NB4 (cell line): ENCODE data around the gene GNS.
A peak's percentile ranks its signal among the peaks of the same experiment; 100 is the strongest.

Experiments used
- DNase-seq: peaks from one replicate; pipeline ENCODE4 v3.0.0; 2010; ENCODE audit warnings: low read depth
- H3K4me3 ChIP-seq: one replicate; pipeline ENCODE4 v1.5.1; 2011; ENCODE audit warnings: mild to moderate bottlenecking, low read depth, low read length, moderate library complexity
- MAX ChIP-seq: IDR thresholded peaks from 2 replicates; pipeline ENCODE4 v1.6.1; 2011; ENCODE audit warnings: low read depth, low read length
- MYC ChIP-seq: IDR thresholded peaks from 2 replicates; pipeline ENCODE4 v1.6.1; 2011; ENCODE audit warnings: low read depth, low read length
- POLR2A ChIP-seq: IDR thresholded peaks from 2 replicates; pipeline ENCODE4 v1.6.1; 2011; ENCODE audit warnings: mild to moderate bottlenecking; ENCODE audit not compliant: insufficient read length; ENCODE audit errors: extremely low read depth
- TF ChIP-seq, protein P1 (sequence below): IDR thresholded peaks from one replicate; pipeline ENCODE4 v1.5.1; 2012; ENCODE audit warnings: low read depth, low read length

GNS gene

DNA sequence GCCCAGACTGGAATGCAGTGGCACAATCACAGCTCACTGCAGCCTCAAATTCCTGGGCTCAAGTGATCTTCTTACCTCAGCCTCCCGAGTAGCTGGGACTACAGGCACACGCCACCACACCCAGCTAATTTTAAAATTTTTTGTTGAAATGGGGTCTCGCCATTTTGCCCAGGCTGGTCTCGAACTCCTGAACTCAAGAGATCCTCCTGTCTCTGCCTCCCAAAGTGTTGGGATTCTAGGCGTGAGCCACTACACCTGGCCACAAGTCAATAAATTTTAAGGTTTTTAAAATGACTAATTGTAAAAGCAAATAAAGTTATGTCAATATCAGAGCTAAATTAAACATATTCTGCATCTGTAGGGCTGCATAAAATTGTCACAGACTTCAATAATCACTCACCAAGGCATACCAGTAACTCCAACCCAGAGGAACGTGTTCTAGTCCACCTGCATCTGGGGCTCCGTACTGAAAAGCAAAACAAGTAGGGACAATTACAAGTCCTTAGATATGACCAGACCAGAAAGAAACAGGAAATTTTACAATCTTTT lies 13.9 kb downstream of the GNS start:
- no peak overlapping the region for H3K4me3 ChIP-seq
- no peak for TF ChIP-seq MAX
- TF ChIP-seq POLR2A: no peak
- no peak for TF ChIP-seq MYC
- TF ChIP-seq, protein P1, sequence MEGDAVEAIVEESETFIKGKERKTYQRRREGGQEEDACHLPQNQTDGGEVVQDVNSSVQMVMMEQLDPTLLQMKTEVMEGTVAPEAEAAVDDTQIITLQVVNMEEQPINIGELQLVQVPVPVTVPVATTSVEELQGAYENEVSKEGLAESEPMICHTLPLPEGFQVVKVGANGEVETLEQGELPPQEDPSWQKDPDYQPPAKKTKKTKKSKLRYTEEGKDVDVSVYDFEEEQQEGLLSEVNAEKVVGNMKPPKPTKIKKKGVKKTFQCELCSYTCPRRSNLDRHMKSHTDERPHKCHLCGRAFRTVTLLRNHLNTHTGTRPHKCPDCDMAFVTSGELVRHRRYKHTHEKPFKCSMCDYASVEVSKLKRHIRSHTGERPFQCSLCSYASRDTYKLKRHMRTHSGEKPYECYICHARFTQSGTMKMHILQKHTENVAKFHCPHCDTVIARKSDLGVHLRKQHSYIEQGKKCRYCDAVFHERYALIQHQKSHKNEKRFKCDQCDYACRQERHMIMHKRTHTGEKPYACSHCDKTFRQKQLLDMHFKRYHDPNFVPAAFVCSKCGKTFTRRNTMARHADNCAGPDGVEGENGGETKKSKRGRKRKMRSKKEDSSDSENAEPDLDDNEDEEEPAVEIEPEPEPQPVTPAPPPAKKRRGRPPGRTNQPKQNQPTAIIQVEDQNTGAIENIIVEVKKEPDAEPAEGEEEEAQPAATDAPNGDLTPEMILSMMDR: no peak
- DNase-seq: no peak

DNA sequence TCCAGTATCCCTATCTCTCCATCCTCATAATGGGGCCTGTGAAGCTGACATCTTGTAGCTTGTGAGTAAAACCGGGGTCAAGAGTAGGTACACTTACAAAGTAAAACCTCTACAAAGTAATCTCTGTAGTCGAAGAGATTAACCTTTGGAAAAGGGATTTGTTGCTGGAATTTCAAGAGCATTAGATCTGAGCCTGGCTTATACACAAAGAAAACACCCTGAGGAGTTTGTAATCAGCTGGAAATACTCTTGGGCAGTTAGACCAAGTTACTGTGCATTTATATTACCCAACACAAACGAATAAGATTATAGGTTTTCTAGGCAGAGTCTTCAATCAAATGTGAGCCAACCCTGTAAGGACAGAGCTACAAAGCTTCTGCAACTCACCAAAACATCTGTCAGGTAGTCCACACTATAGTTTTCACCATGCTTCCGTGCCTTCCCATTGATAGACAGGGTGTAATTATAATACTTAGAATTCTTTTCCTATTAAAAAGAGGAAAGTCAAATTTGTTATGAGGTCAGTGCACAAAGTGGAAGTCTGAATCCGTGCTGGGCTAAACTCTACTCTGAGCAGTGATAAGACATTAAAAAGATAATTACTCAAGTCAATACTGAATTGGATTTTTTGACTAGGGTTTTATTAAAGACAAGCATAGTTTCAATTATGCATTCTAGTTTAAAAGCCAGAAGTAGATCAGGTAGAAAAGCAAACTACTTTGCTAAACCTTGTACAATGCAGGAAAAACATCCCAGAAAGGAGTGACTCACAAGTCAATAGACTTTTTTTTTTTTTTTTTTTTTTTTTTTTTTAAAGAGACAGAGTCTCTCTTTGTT lies 14.6 kb downstream of the GNS start:
- H3K4me3 ChIP-seq: no peak overlapping the region
- DNase-seq: no peak
- TF ChIP-seq MYC (no peak), POLR2A (no peak), MAX (no peak)
- TF ChIP-seq, protein P1: no peak

DNA sequence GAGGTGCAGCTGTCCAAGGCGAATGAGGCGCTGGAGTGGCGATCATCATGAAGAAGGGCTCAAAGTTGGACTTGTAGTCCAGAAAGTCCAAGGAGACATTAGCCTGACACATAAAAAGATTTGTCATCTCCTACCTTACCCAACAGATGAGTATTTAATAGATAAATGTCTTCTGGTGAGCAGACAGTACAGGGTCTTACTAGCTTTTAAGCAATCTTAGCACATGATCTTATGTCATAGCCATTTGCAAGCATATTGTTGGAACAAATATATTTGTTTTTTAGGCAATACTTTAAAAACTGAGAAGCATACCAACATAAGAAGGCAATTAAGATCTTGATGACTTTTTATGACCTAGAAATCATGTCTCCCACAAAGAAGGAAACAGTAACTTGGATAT lies 16.0 kb downstream of the GNS start:
- TF ChIP-seq MAX (no peak), POLR2A (no peak)
- H3K4me3 ChIP-seq: no peak overlapping the region
- DNase-seq: no peak

DNA sequence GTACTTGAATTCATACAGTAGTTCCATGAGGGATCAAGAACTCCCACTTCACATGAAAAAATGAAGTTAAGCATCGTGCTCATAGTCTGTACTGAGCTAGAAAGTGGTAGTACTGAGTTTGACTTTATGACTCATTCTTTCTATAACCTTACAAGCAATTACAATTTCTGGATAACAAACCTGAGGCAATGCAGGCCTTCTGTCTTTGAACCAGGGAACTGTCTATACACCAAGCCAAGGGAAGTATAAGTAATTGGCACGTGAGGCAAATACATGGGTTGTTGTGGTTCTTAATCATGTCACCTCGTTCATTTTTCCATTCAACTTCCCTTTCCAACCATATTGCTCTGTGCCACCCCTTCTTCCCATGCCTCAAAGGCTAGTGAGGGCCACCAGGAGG lies 16.8 kb downstream of the GNS start:
- TF ChIP-seq MAX: no peak
- TF ChIP-seq MYC: no peak
- TF ChIP-seq POLR2A: no peak
- TF ChIP-seq, protein P1: no peak
- no peak for DNase-seq

GRCh38 chr12:64740646-64741045 lies 18.6 kb downstream of the GNS start:
- H3K4me3 ChIP-seq: no peak overlapping the region
- DNase-seq: peak; percentile 53
- TF ChIP-seq POLR2A (no peak), MYC (no peak), MAX (no peak)
- TF ChIP-seq, protein P1: no peak

More for the DNA sequence above, 16.8 kb downstream of the GNS start:
- no peak overlapping the region for H3K4me3 ChIP-seq

- TF ChIP-seq MYC (peak; percentile 44; the same call in 1 of the 2 replicates), POLR2A (no peak)
- TF ChIP-seq, protein P1: no peak
- DNase-seq: peak; percentile 76
- H3K4me3 ChIP-seq: no peak overlapping the region
Observed at GRCh38 chr12:64739778-64740177, 19.4 kb downstream of the GNS start.
